B cell (primary cell): Measurements from ENCODE around the gene TSC22D1. TPM values are rescaled to one million over a fixed set of nuclear protein-coding genes. Genes with fewer than 3 reads are reported as not detected.
A peak's percentile ranks its signal among the peaks of the same experiment; 100 is the strongest.

Source experiments
- ATAC-seq: fragments of 200-7000 bp; cut with Tn5 transposase; one replicate; pipeline ENCODE4 v1.10.0; 2021; ENCODE audit warnings: low read depth, mild to moderate bottlenecking, moderate number of reproducible peaks, moderate library complexity
- CTCF ChIA-PET: fragments of 350-600 bp; sonication (Branson Sonifier 250); formaldehyde crosslinking; loops from one replicate; lab custom pipeline; 2021; ENCODE audit warnings: antibody characterized with exemption, inconsistent platforms; lab: Charles Lee
- POLR2A ChIA-PET: fragments of 350-600 bp; sonication (Branson Sonifier 250); formaldehyde crosslinking; loops from one replicate; lab custom pipeline; 2021; ENCODE audit warnings: antibody characterized with exemption; lab: Charles Lee
- DNase-seq: peaks from one replicate; pipeline ENCODE4 v3.0.0; 2013
- H2AFZ ChIP-seq: 2 replicates; pipeline ENCODE4 v1.6.1; 2012; ENCODE audit warnings: mild to moderate bottlenecking, low read depth, low read length; ENCODE audit not compliant: insufficient read depth, poor library complexity, severe bottlenecking
- H3K27ac ChIP-seq, 2 donors: 1 replicate in 1 of 2; 2 replicates in 1 of 2; pipeline ENCODE4 v1.5.1; 2012 to 2013; ENCODE audit warnings: low read length in 2 of 2, mild to moderate bottlenecking in 2 of 2, moderate library complexity in 1 of 2
- H3K27me3 ChIP-seq, 4 experiments: fragments of 200-600 bp in 1 of 4; sonication (generic) in 1 of 4; replicated peaks in 1 of 4; 1 replicate in 2 of 4; 2 replicates in 2 of 4; pipeline versions ENCODE4 v1.6.1 to v1.7.0; 2013 to 2016; ENCODE audit warnings: low read length in 3 of 4, mild to moderate bottlenecking in 2 of 4, mixed read lengths in 1 of 4, moderate library complexity in 1 of 4; ENCODE audit not compliant: insufficient read depth in 4 of 4, control insufficient read depth in 3 of 4; ENCODE audit errors: control extremely low read depth in 1 of 4
- H3K36me3 ChIP-seq, 2 experiments: replicated peaks in 1 of 2; 1 replicate in 1 of 2; 2 replicates in 1 of 2; pipeline versions ENCODE4 v1.6.1 to v1.7.1; 2013; ENCODE audit warnings: low read length in 1 of 2; ENCODE audit not compliant: insufficient read depth in 2 of 2, control insufficient read depth in 1 of 2; ENCODE audit errors: control extremely low read depth in 1 of 2, extremely low read depth in 1 of 2
- H3K4me1 ChIP-seq, 2 donors: fragments of 200-600 bp in 1 of 2; sonication (generic) in 1 of 2; 1 replicate in 1 of 2; 2 replicates in 1 of 2; pipeline versions ENCODE4 v1.5.1 to v1.6.1; 2013 to 2017; ENCODE audit warnings: low read length in 2 of 2; ENCODE audit not compliant: control insufficient read depth in 2 of 2, insufficient read depth in 2 of 2
- H3K4me2 ChIP-seq: replicated peaks from 2 replicates; pipeline ENCODE3; 2012; ENCODE audit warnings: mild to moderate bottlenecking, low read depth, low read length; ENCODE audit not compliant: poor library complexity, severe bottlenecking
- H3K4me3 ChIP-seq, 5 experiments: fragments of 200-600 bp in 1 of 5; sonication (generic) in 1 of 5; 1 replicate in 3 of 5; 2 replicates in 2 of 5; pipeline versions ENCODE4 v1.5.1 to v1.7.0; 2011 to 2016; ENCODE audit warnings: low read length in 4 of 5, mild to moderate bottlenecking in 4 of 5, low read depth in 2 of 5, control low read depth in 1 of 5, moderate library complexity in 1 of 5; ENCODE audit not compliant: insufficient read depth in 1 of 5; ENCODE audit errors: control extremely low read depth in 1 of 5, extremely low read depth in 1 of 5
- H3K79me2 ChIP-seq: fragments of 200-600 bp; sonication (generic); one replicate; pipeline ENCODE4 v1.6.0; 2016; ENCODE audit warnings: low read length; ENCODE audit not compliant: control insufficient read depth, insufficient read depth
- H3K9ac ChIP-seq: fragments of 200-600 bp; sonication (generic); 2 replicates; pipeline ENCODE4 v1.6.1; 2017; ENCODE audit warnings: mild to moderate bottlenecking, low read length, moderate library complexity
- H3K9me3 ChIP-seq, 3 donors: one replicate each; pipeline versions ENCODE4 v1.6.1 to v1.7.1; 2013; ENCODE audit warnings: low read length in 2 of 3; ENCODE audit not compliant: control insufficient read depth in 2 of 3, insufficient read depth in 1 of 3; ENCODE audit errors: control extremely low read depth in 1 of 3
- H4K20me1 ChIP-seq: 2 replicates; pipeline ENCODE4 v1.6.0; 2012; ENCODE audit warnings: mild to moderate bottlenecking, low read length; ENCODE audit not compliant: insufficient read depth, control insufficient read depth, poor library complexity, severe bottlenecking
- H3K27ac Mint-ChIP-seq: one replicate; pipeline ENCODE4 v1.8.0; 2021; ENCODE audit warnings: mixed read lengths
- H3K27me3 Mint-ChIP-seq: one replicate; pipeline ENCODE4 v1.8.0; 2021; ENCODE audit warnings: mixed read lengths
- H3K4me1 Mint-ChIP-seq: one replicate; pipeline ENCODE4 v1.8.0; 2021; ENCODE audit warnings: mixed read lengths
- H3K4me3 Mint-ChIP-seq: one replicate; pipeline ENCODE4 v1.8.0; 2021; ENCODE audit warnings: mixed read lengths
- H3K9me3 Mint-ChIP-seq: one replicate; pipeline ENCODE4 v1.8.0; 2022; ENCODE audit warnings: mixed read lengths; ENCODE audit not compliant: insufficient read depth
- EZH2 ChIP-seq: IDR thresholded peaks from 2 replicates; pipeline ENCODE4 v1.6.1; 2012; ENCODE audit warnings: borderline replicate concordance, low read depth, mild to moderate bottlenecking, moderate library complexity, low read length; ENCODE audit not compliant: insufficient read depth, poor library complexity, severe bottlenecking
- WGBS: methylation state at CpG from one replicate; pipeline ENCODE4 v1.1.5; 2013; ENCODE audit warnings: missing lambda C conversion rate; ENCODE audit not compliant: insufficient coverage; 5-methylcytosine and 5-hydroxymethylcytosine counted together
- intact Hi-C: fragments of 100-400 bp; cut with micrococcal nuclease; formaldehyde crosslinking; loops from one replicate; pipeline ENCODE4 v1.10.0; 2022
- polyA plus RNA-seq: library from polyadenylated mRNA; depleted of rRNA; stranded (reverse); fragments of >200 nt; gene quantifications from 2 replicates; pipeline ENCODE4 v1.2.3, GENCODE V29; 2012
- total RNA-seq, 2 donors: library from RNA; stranded (reverse); fragments of 120-200 nt in 1 of 2; gene quantifications; 1 replicate in 1 of 2; 2 replicates in 1 of 2; pipeline versions ENCODE4 v1.2.3 to v1.2.4, GENCODE V29; 2013 to 2022
- TF ChIP-seq, protein P1 (sequence below): fragments of 200-600 bp; IDR thresholded peaks from one replicate; pipeline ENCODE4 v1.8.0; 2022; ENCODE audit warnings: antibody characterized with exemption, mild to moderate bottlenecking

The TSC22D1 gene
- total and polyA plus RNA-seq, 2 donors (not counting 1 experiment from before 2014, with no cell fraction given), result 7.0 to 36.6 TPM

DNA sequence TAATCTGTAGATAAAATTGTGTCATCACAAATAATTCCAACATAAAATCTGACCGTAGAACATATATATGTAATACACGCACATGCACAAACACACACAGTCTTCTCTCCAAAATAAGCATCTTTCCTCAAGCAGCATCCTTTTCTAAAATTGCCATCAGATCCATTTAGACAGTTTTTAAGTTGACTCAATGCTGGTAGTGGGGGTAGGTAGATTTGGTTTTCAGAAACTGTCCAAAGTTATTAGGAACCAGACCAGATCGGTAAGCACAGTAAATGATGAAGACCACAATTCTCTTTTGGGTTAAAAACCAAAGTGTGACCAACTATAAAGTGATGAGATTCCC lies 137.9 kb downstream of the TSC22D1 start:
- no peaks in the 10 kb centered on the region for H4K20me1 ChIP-seq
- no peak overlapping the region for H3K9ac ChIP-seq
- no peaks in the 10 kb centered on the region for H3K9me3 Mint-ChIP-seq
- H2AFZ ChIP-seq, result no peak overlapping the region
- intact Hi-C loops, result loop anchor here (1.0 kb wide), 3 partner anchors 195 to 530 kb away; no protein-coding TSS in a partner anchor
- ChIA-PET CTCF (interaction anchor here (0.7 to 12.2 kb wide), 15 partner anchors 8 to 559 kb away, joined by 3 to 260 read pairs (median 4); partner anchors contain the start of genes CCDC122 and LACC1), POLR2A (no interaction called here)
- no CpG with 5 or more reads among the region's 3 CpGs for WGBS
- H3K4me3 Mint-ChIP-seq, result no peak overlapping the region
- peaks cover 0 to 16% (median 0%) of the 10 kb centered on the region in 4 experiments for H3K27me3 ChIP-seq
- H3K36me3 ChIP-seq, result no peaks in the 10 kb centered on the region
- DNase-seq (no peak), ATAC-seq (no peak)
- no peaks in the 10 kb centered on the region for H3K9me3 ChIP-seq
- H3K27ac Mint-ChIP-seq, result no peak overlapping the region
- no peaks in the 10 kb centered on the region for H3K79me2 ChIP-seq
- peaks cover 11% of the 10 kb centered on the region for H3K27me3 Mint-ChIP-seq
- H3K27ac ChIP-seq, result no peak overlapping the region
- peaks cover 29% of the 10 kb centered on the region for H3K4me1 Mint-ChIP-seq
- H3K4me3 ChIP-seq, result no peak overlapping the region
- no peak for TF ChIP-seq EZH2
- TF ChIP-seq, protein P1, sequence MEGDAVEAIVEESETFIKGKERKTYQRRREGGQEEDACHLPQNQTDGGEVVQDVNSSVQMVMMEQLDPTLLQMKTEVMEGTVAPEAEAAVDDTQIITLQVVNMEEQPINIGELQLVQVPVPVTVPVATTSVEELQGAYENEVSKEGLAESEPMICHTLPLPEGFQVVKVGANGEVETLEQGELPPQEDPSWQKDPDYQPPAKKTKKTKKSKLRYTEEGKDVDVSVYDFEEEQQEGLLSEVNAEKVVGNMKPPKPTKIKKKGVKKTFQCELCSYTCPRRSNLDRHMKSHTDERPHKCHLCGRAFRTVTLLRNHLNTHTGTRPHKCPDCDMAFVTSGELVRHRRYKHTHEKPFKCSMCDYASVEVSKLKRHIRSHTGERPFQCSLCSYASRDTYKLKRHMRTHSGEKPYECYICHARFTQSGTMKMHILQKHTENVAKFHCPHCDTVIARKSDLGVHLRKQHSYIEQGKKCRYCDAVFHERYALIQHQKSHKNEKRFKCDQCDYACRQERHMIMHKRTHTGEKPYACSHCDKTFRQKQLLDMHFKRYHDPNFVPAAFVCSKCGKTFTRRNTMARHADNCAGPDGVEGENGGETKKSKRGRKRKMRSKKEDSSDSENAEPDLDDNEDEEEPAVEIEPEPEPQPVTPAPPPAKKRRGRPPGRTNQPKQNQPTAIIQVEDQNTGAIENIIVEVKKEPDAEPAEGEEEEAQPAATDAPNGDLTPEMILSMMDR, result peak; percentile 59
- H3K4me2 ChIP-seq, result no peak overlapping the region
- H3K4me1 ChIP-seq, result peaks cover 22 to 30% of the 10 kb centered on the region in 2 donors
